Endothelial cell of umbilical vein (primary cell): ENCODE results near the gene DHFR. TPM values are rescaled to one million over a fixed set of nuclear protein-coding genes. Genes with fewer than 3 reads are reported as not detected.

Experiments used
- BruUV-seq: library from RNA; stranded (reverse); fragments of 400-500 nt; replicated peaks from 2 replicates; lab custom pipeline; 2021; lab: Mats Ljungman, UMichigan
- CTCF ChIA-PET: fragments of 300-600, 350-600 bp; sonication (Branson Sonifier 250); formaldehyde crosslinking; loops from one replicate; lab custom pipeline; 2021; ENCODE audit warnings: antibody characterized with exemption, inconsistent platforms; lab: Charles Lee
- POLR2A ChIA-PET: fragments of 300-600, 350-600 bp; sonication (Branson Sonifier 250); formaldehyde crosslinking; loops from one replicate; lab custom pipeline; 2021; ENCODE audit warnings: antibody characterized with exemption, inconsistent platforms; lab: Charles Lee
- DNase-seq: peaks from one replicate; pipeline ENCODE4 v3.0.0-alpha.2; 2011; ENCODE audit warnings: low read depth, low spot score
- FAIRE-seq: peaks from 2 replicates; lab custom pipeline; 2011; peaks lifted over from hg19 to GRCh38; lab: Jason Lieb, UNC
- H2AFZ ChIP-seq: 2 replicates; pipeline ENCODE4 v1.6.0; 2012; ENCODE audit warnings: low read depth, low read length, control low read depth, inconsistent platforms
- H3K27ac ChIP-seq: 2 replicates; pipeline ENCODE4 v1.5.1; 2011; ENCODE audit warnings: low read depth, mild to moderate bottlenecking, control low read depth, low read length, moderate library complexity; ENCODE audit not compliant: insufficient read depth
- H3K27me3 ChIP-seq, 2 experiments: 2 replicates each; pipeline versions ENCODE4 v1.6.0 to v1.6.1; 2011; ENCODE audit warnings: low read length in 2 of 2, mixed read lengths in 1 of 2; ENCODE audit not compliant: control insufficient read depth in 2 of 2, insufficient read depth in 2 of 2
- H3K36me3 ChIP-seq, 2 experiments: 2 replicates in 1 of 2; 3 replicates in 1 of 2; pipeline ENCODE4 v1.5.1; 2011; ENCODE audit warnings: low read length in 2 of 2, mild to moderate bottlenecking in 1 of 2, moderate library complexity in 1 of 2; ENCODE audit not compliant: control insufficient read depth in 2 of 2, insufficient read depth in 2 of 2; ENCODE audit errors: extremely low read depth in 1 of 2
- H3K4me1 ChIP-seq: 3 replicates; pipeline ENCODE4 v1.5.1; 2011; ENCODE audit warnings: mild to moderate bottlenecking, low read length; ENCODE audit not compliant: control insufficient read depth, insufficient read depth; ENCODE audit errors: extremely low read depth
- H3K4me2 ChIP-seq: 2 replicates; pipeline ENCODE4 v1.6.1; 2011; ENCODE audit warnings: low read length, control low read depth, mixed read lengths; ENCODE audit not compliant: insufficient read depth
- H3K4me3 ChIP-seq, 3 experiments: fragments of 200-600 bp in 1 of 3; sonication (generic), shearing (Covaris generic) in 1 of 3; replicated peaks in 1 of 3; 2 replicates each; pipeline ENCODE4 v1.5.1; 2011 to 2016; ENCODE audit warnings: control low read depth in 3 of 3, low read length in 3 of 3, mild to moderate bottlenecking in 2 of 3, inconsistent platforms in 1 of 3, low read depth in 1 of 3, moderate library complexity in 1 of 3; ENCODE audit not compliant: insufficient read depth in 1 of 3
- H3K79me2 ChIP-seq: 2 replicates; pipeline ENCODE4 v1.6.0; 2012; ENCODE audit warnings: low read length, inconsistent platforms; ENCODE audit not compliant: control insufficient read depth, insufficient read depth
- H3K9ac ChIP-seq: replicated peaks from 2 replicates; pipeline ENCODE3; 2011; ENCODE audit warnings: low read length, control low read depth; ENCODE audit not compliant: insufficient read depth; ENCODE audit errors: extremely low read depth
- H3K9me1 ChIP-seq: replicated peaks from 3 replicates; pipeline ENCODE4 v1.6.0; 2011; ENCODE audit warnings: mild to moderate bottlenecking, low read length; ENCODE audit not compliant: control insufficient read depth, insufficient read depth; ENCODE audit errors: extremely low read depth
- H3K9me3 ChIP-seq: replicated peaks from 2 replicates; pipeline ENCODE4 v1.5.1; 2012; ENCODE audit warnings: low read length, inconsistent platforms; ENCODE audit not compliant: control insufficient read depth, insufficient read depth
- H4K20me1 ChIP-seq: replicated peaks from 2 replicates; pipeline ENCODE3; 2011; ENCODE audit warnings: mild to moderate bottlenecking, low read length; ENCODE audit not compliant: control insufficient read depth, insufficient read depth; ENCODE audit errors: extremely low read depth
- EZH2 ChIP-seq: IDR thresholded peaks from 2 replicates; pipeline ENCODE4 v1.6.1; 2012; ENCODE audit warnings: borderline replicate concordance, low read depth, mild to moderate bottlenecking, moderate library complexity, low read length, inconsistent platforms; ENCODE audit not compliant: severe bottlenecking
- FOS ChIP-seq: IDR thresholded peaks from 2 replicates; pipeline ENCODE4 v1.6.1; 2011; ENCODE audit warnings: mild to moderate bottlenecking, low read length, moderate library complexity, borderline replicate concordance; ENCODE audit not compliant: insufficient read depth
- GATA2 ChIP-seq: IDR thresholded peaks from 2 replicates; pipeline ENCODE4 v1.7.0; 2011; ENCODE audit warnings: low read depth, mild to moderate bottlenecking, moderate library complexity, mixed read lengths, low read length; ENCODE audit not compliant: insufficient read length, insufficient read depth
- JUN ChIP-seq: IDR thresholded peaks from 2 replicates; pipeline ENCODE4 v1.6.1; 2011; ENCODE audit warnings: borderline replicate concordance, low read depth; ENCODE audit not compliant: insufficient read length, insufficient read depth
- MYC ChIP-seq: IDR thresholded peaks from one replicate; pipeline ENCODE4 v1.6.1; 2011; ENCODE audit warnings: mild to moderate bottlenecking, low read depth, low read length
- POLR2A ChIP-seq: IDR thresholded peaks from 2 replicates; pipeline ENCODE4 v1.6.1; 2012; ENCODE audit warnings: low read depth, mild to moderate bottlenecking, control low read depth, low read length
- POLR2AphosphoS5 ChIP-seq: IDR thresholded peaks from 2 replicates; pipeline ENCODE4 v1.6.1; 2012; ENCODE audit warnings: low read depth, mild to moderate bottlenecking, control low read depth, low read length, moderate library complexity; ENCODE audit not compliant: insufficient read depth
- dilution Hi-C: fragments of 300-500 bp; cut with MboI; formaldehyde crosslinking; loops from one replicate; pipeline ENCODE4 v1.15.0; 2019; ENCODE audit warnings: low sequenced_read_pairs; ENCODE audit not compliant: extremely low pct_ligation_motif_present
- intact Hi-C: fragments of 100-400 bp; cut with micrococcal nuclease; formaldehyde crosslinking; loops from one replicate; pipeline ENCODE4 v1.10.0; 2022
- polyA plus RNA-seq, 4 experiments: library from polyadenylated mRNA; depleted of rRNA in 3 of 4; stranded (reverse) in 3 of 4; unstranded in 1 of 4; fragments of >200 nt; gene quantifications; 2 replicates each; pipeline versions ENCODE4 v1.2.1 to v1.2.3, GENCODE V29; 2011 to 2012; ENCODE audit warnings: missing spikeins in 1 of 4
- total RNA-seq: library from RNA; stranded (reverse); gene quantifications from 2 replicates; pipeline ENCODE4 v1.2.3, GENCODE V29; 2021
- TF ChIP-seq, protein P1 (sequence below), 2 donors: IDR thresholded peaks; 1 replicate in 1 of 2; 2 replicates in 1 of 2; pipeline ENCODE4 v1.5.1; 2011; ENCODE audit warnings: low read length in 2 of 2, mild to moderate bottlenecking in 2 of 2, moderate library complexity in 2 of 2, control low read depth in 1 of 2, inconsistent platforms in 1 of 2, low read depth in 1 of 2; ENCODE audit not compliant: insufficient read depth in 1 of 2; ENCODE audit errors: extremely low read depth in 1 of 2
- TF ChIP-seq, protein P2 (sequence below): IDR thresholded peaks from 2 replicates; pipeline ENCODE4 v1.6.1; 2011; ENCODE audit not compliant: insufficient read depth, insufficient read length

The DHFR gene
- total and polyA plus RNA-seq, 2 donors (not counting 3 experiments of a cell fraction or from before 2014, with no cell fraction given): 17.6 to 35.8 TPM

DNA sequence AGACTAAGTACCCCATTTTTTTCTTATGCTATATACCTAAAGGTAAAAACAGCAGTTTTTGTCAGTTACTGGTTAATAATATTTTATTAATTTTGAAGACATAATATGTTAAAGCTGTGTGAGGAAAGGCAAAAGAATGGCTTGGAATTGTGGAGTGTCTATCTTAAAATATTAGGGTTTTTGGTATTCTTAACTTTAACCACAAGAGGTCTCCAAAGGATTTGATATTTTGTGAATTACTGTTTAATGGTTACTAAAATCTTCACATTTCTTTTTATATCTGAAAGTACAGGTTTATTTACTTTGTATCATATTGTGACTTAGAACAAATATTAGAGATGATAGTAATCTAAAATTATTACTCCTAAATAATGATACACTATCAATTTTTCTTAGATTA is 32.0 kb upstream of the DHFR start:
- dilution Hi-C loops (no loop called here), intact Hi-C loops (loop anchor here (1.0 to 5.0 kb wide), 4 partner anchors 422 to 616 kb away; partner anchors contain the start of gene ZCCHC9)
- no peak overlapping the region for H3K9ac ChIP-seq
- H3K27me3 ChIP-seq: no peaks in the 10 kb centered on the region
- no peaks in the 10 kb centered on the region for H3K9me3 ChIP-seq
- POLR2A ChIA-PET: no interaction called here
- H3K79me2 ChIP-seq: no peaks in the 10 kb centered on the region
- no peak overlapping the region for H3K4me2 ChIP-seq
- DNase-seq: peak; percentile 27
- H4K20me1 ChIP-seq: no peaks in the 10 kb centered on the region
- no peaks in the 10 kb centered on the region for H3K36me3 ChIP-seq
- no peaks in the 10 kb centered on the region for H3K9me1 ChIP-seq
- peak; percentile 48 for FAIRE-seq
- H3K4me3 ChIP-seq: no peak overlapping the region
- CTCF ChIA-PET: interaction anchor here (0.8 to 5.8 kb wide), 9 partner anchors 15 to 612 kb away, joined by 3 to 100 read pairs (median 5); no protein-coding TSS in a partner anchor
- H3K27ac ChIP-seq: no peak overlapping the region
- no peak overlapping the region for H2AFZ ChIP-seq
- no TSS peak for BruUV-seq
- TF ChIP-seq EZH2: no peak
- TF ChIP-seq, protein P1, sequence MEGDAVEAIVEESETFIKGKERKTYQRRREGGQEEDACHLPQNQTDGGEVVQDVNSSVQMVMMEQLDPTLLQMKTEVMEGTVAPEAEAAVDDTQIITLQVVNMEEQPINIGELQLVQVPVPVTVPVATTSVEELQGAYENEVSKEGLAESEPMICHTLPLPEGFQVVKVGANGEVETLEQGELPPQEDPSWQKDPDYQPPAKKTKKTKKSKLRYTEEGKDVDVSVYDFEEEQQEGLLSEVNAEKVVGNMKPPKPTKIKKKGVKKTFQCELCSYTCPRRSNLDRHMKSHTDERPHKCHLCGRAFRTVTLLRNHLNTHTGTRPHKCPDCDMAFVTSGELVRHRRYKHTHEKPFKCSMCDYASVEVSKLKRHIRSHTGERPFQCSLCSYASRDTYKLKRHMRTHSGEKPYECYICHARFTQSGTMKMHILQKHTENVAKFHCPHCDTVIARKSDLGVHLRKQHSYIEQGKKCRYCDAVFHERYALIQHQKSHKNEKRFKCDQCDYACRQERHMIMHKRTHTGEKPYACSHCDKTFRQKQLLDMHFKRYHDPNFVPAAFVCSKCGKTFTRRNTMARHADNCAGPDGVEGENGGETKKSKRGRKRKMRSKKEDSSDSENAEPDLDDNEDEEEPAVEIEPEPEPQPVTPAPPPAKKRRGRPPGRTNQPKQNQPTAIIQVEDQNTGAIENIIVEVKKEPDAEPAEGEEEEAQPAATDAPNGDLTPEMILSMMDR (IDR thresholded peaks at IDR 0.05; ENCODE audit: extremely low read depth in 1 of 2, insufficient read depth in 1 of 2, low read depth in 1 of 2, low read length in 2 of 2): peak; percentile 1 to 14
- no peaks in the 10 kb centered on the region for H3K4me1 ChIP-seq

DNA sequence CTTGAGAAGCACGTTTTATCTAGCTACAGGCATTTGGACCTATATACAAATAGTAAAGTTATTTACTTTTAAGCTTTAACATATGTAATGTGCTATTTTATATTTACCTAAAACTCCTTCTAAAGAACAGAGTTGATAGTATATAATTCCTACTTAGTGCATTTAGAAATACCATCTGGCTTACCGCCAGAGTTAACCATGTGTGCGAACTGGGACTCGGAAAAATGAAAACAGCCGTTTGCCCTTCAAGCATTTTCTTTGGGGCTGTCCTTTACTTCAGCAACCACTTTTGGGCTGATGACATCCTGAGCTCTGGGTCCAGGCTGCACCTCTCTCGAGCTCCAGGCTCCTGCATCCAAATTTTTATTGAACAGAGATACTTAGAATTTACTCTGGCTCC is 21.9 kb upstream of the DHFR start:
- Histone ChIP-seq H3K9ac (no peak overlapping the region), H2AFZ (no peak overlapping the region), H3K27me3 (no peaks in the 10 kb centered on the region), H3K27ac (no peak overlapping the region), H3K4me3 (no peak overlapping the region), H4K20me1 (no peaks in the 10 kb centered on the region), H3K36me3 (peaks cover 2 to 5% of the 10 kb centered on the region in 2 experiments), H3K79me2 (no peaks in the 10 kb centered on the region), H3K9me1 (no peaks in the 10 kb centered on the region), H3K4me2 (no peak overlapping the region), H3K9me3 (no peaks in the 10 kb centered on the region), H3K4me1 (no peaks in the 10 kb centered on the region)
- BruUV-seq: no TSS peak
- FAIRE-seq (no peak), DNase-seq (no peak)
- ChIA-PET CTCF (interaction anchor here (1.6 kb wide), 1 partner anchor 431 kb away, joined by 6 read pairs; no protein-coding TSS in a partner anchor), POLR2A (no interaction called here)
- dilution Hi-C loops (no loop called here), intact Hi-C loops (no loop called here)
- TF ChIP-seq FOS (no peak), POLR2AphosphoS5 (no peak), MYC (no peak), POLR2A (no peak), GATA2 (no peak), EZH2 (no peak), JUN (no peak)
- TF ChIP-seq, protein P2, sequence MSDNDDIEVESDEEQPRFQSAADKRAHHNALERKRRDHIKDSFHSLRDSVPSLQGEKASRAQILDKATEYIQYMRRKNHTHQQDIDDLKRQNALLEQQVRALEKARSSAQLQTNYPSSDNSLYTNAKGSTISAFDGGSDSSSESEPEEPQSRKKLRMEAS: no peak
- TF ChIP-seq, protein P1 (IDR thresholded peaks at IDR 0.05; ENCODE audit: extremely low read depth in 1 of 2, insufficient read depth in 1 of 2, low read depth in 1 of 2, low read length in 2 of 2): no peak
